ENCODE measurements around the gene FCSK.
"Not testable (repeated sequence)": the region's sequence is repeated elsewhere in the genome, so short reads cannot be mapped to it uniquely, and the experiment has no call there.

FCSK gene

DNA sequence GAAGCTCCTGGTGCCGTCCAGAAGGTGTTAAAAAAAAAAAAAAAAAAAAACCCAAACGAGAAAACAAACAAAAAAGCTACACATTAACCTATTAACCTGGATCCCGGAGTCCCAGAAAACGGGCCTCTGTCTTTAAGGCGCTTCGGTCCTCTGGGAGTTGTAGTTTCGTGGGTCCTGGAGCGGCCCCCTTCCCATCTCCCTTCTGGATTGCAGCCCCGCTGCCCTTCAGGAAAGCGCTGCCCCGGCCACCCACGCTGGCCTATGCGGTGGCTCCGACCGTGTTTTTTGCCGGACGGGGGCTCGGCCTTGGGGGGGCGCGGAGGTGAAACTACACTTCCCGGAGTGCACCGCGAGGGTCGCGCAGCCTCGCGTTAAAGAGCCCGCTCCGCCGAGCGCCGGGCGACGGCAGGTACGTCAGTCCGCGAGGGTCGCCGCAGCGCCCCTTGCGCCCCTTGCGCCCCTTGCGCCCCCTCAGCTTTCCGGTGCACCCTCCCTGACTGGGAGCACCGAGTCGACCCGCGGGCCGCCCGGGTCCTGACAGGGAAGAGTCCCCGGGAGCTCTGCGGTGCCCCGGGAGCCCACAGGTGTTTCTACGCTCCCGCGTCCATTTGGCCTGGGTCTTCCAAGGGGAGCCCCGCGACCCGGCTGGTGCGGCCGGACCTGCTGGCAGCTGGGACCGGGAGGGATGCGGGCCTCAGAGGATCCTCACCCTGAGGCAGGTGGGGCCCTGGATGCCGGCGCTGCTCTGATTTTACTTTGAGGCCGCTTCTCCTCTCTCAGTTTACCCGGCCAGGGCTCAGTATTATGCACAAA is at the start of gene FCSK:
Gene FCSK (plus strand): TSS at position 374 of the 813 bp plus-strand sequence. CDS start 8,596 bp downstream, outside the sequence.
- DNase-seq (ENCODE audit: low spot score) = peak; percentile 80

DNA sequence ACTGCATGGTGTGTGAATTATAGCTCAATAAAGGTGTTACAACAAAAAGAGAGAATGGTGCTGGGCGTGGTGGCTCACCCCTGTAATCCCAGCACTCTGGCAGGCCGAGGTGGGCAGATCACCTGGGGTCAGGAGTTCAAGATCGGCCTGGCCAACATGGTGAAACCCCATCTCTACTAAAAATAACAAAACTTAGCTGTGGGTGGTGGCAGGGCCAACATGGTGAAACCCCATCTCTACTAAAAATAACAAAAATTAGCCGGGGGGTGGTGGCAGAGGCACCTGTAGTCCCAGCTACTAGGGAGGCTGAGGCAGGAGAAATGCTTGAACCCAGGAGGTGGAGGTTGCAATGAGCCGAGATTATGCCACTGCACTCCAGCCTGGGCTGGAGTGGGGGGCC is 48.3 kb upstream of the FCSK start:
- not testable (repeated sequence) for DNase-seq (ENCODE audit: low spot score)

DNA sequence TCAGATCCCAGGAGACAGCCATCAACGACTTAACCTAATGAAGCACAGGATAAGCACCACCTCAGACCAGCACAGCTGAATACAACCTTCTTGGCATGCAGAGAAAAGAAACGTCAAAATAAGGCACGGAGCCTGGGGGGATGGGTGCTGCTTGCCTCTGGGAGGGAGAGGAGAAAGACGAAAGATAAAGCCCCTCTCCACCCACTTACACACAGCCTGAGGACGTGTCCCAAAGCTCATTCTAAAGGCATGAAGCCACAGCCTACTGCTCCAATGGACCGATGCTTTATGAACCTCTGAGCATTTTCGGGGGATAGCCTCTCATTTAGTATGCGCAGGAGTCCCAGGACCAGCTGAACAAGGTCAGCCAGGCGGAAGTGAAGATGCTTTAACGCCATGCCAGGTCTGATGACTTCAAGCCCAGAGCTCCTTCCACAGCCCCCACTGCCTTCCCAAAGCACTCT is 46.6 kb upstream of the FCSK start:
- DNase-seq (ENCODE audit: low spot score) = no peak

DNA sequence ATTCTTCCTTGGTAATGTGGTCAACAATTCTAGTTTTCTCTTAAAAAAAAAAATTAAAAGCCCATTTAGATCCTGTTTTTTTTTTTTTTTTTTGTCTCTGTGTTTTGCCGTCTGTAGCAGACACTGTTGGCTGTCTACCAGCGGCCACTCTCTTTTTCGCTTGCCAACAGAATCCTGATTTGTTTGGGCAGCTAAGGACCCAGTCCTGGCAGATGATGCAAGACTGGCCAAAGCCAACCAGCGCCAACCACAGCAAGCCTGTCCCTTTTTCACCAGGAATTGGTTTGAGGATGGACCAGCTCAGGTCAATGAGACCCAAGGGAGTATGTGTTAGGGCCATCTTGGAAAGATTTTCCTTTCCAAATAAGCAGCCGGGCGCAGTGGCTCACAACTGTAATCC is 43.7 kb upstream of the FCSK start:
- no peak for DNase-seq (ENCODE audit: low spot score)

DNA sequence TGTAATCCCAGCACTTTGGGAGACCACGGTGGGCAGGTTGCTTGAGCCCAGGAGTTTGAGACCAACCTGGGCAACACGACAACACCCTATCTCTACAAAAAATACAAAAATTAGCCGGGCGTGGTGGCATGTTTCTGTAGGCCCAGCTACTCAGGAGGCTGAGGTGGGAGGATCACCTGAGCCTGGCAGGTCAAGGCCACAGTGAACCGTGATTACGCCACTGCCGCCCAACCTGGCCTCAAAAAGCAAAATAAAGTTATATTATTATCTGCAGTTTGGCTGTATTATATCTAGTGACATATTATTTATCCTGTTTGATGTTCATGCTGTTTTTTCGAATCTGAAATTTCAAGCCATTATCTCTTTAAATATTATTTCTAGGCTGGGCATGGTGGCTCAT is 42.0 kb upstream of the FCSK start:
- no peak for DNase-seq (ENCODE audit: low spot score)

DNA sequence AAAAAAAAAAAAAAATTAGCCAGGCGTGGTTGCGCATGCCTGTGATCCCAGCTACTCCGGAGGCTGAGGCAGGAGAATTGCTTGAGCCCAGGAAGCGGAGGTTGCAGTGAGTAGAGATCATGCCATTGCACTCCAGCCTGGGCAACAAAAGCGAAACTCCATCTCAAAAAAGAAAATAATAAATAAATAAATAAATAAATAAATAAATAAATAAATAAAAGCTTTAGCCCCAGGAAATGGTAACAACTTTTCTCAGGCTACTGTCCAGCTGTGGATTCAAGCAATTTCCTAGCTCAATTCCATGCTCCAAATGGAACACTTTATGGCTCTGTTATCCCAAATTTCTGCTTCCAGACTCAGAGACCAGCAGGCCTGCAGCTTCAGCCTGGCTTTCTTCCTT is 40.8 kb upstream of the FCSK start:
- not testable (repeated sequence) for DNase-seq (ENCODE audit: low spot score)

DNA sequence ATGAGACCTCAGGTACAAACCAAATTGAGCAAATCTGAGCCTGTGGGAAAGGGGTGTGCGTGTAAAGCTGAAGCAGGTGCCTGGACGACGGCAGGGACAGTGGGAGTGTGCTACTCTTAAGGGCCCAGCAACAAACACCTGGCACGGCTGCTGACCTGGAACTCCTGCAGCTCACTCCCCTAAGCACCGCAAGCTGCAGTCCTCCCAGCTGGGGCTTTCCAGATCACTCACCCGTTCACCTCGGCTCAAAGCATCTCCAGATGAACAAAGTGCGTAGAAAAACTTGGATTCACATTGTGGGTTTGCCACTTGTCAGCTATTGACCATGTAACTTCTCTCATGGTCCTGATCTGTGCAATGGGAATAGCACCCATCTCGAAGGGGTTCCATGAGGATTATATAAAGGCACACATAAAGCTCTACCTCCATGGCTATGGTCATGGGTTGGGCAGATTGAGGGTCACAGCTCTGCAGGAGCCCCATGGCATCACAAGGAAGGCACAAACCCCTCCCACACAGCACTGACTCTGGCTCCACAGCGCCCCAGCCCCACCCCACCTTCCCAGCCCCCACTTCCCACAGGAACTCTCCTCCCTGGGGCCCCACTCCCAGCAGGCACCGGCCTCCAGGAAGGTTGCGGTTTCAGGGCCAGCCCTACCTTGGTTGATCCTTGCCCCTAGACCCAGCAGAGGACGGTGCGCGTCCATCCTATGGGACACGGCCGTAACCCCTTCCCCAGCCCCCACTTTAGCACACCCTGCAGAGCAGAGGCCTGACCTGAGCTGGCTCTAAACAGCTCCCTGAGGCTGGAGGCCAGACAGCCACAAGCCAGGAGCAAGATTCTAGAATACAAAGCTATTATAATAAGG is 37.4 kb upstream of the FCSK start:
- peak; percentile 67 for DNase-seq (ENCODE audit: low spot score)

DNA sequence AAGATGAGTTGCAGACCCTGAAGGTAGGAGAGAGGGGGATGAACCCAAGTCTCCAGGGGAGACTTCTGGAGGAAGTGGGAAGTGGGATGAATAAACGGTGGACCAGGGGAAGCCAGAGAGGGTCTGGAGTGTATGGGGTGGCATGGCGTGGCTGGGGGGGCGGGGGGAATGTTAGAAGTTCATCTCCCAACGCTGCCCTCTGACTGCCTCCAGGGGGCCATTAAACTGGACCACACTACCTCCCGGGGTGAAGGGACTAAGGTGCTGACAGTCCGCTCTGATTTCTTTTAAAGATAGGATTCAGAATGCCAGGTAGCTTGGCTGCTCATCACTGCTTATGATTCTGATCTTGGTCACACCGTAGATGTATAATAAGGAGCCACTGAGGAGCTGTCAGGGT is 36.7 kb upstream of the FCSK start:
- no peak for DNase-seq (ENCODE audit: low spot score)

DNA sequence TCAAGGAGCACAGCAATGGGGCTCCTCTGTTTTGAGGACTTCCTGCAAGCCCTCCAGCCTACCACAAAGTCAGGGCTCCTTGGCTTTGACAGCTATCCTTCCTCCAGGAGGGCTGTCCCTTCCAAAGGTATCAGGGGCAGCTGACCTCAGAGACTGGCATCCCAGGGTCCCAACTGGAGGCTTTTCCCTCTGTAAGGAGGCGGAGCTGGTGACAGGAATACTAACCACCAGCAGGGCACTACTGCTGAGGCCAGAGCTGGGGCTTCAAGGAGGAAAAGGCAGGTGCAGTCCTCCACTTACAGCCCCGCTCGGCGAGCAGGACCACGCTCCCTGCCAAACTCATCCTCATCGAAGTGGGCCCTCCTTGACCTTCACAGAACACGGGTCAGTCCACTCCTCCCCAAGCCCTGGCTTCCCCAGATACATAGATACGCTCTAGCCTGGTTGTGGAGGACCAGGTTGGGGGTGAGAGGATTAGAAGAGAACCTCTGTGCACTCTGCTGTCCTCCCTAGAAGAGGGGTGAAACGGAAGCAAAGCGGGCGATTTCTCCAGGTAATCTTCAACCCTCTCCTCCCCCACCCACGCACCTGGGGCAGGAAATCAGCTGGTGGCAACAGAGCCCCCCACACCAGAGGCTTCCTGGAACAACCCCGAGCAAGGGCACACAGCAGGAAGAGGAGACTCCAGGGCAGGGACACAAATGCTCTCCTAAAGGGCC is 36.0 kb upstream of the FCSK start:
- DNase-seq (ENCODE audit: low spot score) = no peak

DNA sequence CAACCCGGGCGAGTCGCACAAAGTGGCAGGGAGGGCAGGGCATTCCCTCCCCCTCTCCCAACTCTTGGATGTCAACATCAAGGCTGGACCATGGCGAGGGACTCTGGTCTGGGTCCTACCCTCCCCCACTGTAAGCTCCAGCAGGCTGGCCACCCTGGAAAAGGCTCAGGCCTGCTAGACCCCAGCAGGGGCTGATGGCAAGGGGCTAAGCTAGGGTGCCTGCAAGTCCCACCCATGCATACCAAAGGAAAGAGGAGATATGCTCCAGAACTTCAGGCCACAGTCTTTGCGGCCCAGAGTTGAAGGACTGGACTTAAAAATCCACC is 35.4 kb upstream of the FCSK start:
- no peak for DNase-seq (ENCODE audit: low spot score)

DNA sequence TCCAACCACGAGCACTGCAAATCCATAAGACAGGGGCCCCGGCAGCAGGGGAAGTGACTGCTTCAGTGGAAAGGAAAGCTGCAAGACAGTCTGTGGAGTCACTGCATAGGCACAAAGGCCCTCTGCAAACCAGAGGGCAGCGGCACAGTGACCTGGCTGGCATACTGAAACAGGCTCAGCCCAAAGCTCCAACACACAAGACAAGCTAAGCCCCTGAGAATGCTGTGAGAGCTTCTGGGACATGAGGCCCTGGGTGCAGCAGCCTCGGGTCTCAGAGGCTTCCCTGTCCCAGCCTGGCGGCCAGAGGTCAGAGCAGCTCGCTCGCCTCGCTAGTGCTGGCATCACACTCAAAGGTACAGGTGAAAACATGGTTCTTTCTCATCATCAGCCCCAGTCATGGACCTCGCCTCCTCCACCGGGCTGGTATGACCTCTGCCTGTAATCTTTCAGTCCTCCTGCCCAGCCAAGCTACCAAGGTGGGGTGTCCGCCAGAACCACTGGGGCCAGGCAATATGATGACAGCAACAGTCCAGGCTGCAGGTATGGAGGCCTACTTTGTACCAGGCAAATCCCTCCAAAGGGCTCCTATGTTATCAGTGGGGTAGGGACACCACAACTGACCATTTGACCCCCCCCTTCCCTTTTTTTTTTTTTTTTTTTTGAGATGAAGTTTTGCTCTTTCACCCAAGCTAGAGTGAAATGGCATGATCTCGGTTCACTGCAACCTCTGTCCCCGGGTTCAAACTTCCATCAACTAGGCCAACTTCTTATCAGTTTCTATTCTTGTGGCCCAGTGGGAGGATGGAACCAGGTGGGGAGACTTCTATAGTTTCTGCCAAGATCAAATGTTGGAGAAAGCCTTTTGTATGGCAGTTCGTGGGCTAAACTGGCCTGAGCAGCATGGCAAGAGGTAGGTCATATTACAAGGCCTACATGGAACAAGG is 34.7 kb upstream of the FCSK start:
- DNase-seq (ENCODE audit: low spot score) = no peak

DNA sequence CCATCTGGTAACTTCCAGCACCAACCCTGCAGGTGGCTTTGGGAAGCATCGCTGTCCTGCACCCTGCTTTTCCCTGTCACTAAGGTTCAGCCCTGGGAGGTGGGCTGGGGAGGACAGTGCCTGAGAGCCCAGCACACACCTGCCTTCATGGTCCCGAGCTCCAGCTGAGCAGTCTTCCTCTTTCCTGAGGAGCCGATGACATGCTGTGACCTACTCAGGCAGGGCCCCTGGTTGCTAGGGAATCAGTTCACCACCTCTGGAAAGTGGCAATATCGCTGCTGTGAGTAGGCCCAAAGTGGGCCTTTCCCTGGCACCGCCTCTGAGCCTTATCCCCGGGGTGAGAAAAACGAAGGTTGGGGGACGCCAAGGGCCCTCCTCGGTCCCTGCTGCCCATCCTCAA is 33.4 kb upstream of the FCSK start:
- DNase-seq (ENCODE audit: low spot score) = no peak

DNA sequence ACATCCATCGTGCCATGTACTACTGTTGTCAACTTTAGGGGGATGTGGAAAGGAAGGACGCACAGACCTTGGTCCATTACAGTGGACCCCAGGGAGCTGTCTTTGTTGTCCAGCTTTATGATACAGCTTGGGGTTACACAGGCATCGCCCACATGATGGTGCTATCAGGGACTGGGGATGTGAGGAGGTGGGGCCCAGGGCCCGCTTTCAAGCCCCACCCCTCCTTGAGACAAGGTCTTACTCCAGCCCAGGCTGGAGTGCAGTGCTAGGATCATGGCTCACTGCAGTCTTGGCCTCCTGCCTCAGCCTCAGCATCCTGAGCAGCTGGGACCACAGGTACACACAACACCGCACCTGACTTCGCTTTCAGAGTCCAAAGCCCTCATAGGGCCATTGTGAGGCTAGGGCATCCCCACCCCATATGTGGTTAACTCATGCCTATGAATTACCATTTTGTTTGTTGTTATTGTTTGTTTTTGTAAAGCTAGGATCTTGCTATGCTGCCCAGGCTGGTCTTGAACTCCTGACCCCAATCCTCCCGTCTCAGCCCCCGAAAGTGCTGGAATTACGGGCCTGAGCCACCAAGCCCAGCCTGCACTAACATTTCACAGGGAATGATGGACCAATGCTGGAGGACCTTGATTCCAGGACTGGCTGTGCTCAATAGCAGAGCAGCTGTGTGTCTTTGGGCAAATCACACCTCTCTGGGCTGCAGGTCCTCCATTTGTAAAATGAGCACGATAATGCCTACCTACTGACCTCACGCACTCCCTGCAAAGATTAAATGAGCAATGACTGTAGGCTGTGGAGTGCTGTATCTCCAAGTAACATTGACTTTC is 32.7 kb upstream of the FCSK start:
- DNase-seq (ENCODE audit: low spot score) = no peak

DNA sequence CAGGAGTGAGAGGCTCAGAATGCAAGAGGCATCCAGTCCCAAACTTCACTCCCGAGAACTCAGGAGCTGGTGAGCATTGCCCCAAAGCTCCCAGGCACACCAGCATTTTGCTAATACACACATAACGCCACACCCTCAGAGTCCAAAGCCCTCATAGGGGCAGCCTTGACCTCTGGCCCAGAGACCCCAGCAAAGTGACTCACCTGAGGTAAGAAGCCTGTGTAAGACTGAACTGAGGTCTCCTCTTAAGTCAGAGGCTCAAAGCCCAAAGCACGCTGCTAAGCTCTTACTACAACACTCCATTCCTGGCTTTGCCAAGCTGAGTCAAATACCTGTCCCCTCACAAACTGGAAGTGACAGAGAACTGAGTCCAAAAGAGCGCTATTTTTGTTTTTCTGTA is 31.9 kb upstream of the FCSK start:
- DNase-seq (ENCODE audit: low spot score) = no peak

DNA sequence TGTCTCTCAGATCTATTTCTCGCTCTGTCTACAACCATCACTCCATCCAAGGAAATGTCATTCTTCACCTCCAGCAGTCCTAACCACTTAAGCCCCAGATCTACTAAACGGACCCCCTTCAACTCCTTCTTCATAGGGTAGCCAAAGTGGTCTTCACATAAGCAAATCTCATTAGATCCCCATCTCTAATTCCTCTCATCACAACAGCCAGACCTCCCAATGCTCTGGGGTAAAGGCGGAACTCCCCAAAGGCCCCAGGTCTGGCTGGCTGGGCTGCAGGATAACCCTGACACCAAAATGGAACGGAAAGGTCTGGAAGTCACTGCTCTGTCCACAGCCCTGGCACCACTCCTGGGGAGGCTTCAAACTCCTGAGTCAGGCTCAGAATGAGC is 26.6 kb upstream of the FCSK start:
- DNase-seq (ENCODE audit: low spot score) = no peak

DNA sequence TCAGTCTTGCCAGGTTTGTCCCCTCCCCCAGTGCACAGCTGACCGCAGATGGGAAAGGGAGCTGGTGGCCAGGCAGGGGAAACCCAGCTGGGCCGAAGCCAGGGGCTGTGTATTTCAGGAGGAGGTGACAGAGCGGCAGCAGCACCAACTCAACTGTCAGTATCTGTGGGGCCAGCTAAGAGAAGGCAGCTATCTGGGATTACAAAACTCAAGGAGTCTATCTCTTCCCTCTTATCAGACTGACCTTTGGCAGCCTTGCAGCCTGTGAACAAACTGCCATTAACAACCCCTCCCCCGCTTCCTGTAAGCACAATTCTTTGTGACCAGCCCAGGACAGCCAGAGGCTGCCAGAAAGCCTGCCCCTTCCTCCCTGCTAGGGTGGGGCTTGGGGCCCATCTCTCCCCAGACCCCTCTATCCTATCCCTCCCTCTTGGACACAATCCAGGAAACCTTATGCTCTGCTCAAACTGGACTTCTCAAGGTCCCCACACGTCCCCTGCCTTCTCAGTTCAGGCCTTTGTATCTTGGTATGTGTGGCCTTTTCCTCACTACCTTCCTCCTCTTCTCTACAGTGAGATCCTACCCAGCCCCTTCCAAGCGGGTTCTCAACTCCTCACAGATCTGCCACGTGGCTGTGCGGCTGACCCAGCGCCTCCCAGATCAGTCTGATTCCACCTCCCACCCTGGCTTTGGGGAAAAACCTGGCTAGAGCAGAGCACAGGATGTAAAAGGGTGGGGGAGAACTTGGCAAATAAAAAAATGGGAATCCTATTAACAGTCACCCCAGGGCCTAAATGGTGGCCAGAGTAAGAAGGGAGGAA is 26.0 kb upstream of the FCSK start:
- DNase-seq (ENCODE audit: low spot score) = peak; percentile 98

DNA sequence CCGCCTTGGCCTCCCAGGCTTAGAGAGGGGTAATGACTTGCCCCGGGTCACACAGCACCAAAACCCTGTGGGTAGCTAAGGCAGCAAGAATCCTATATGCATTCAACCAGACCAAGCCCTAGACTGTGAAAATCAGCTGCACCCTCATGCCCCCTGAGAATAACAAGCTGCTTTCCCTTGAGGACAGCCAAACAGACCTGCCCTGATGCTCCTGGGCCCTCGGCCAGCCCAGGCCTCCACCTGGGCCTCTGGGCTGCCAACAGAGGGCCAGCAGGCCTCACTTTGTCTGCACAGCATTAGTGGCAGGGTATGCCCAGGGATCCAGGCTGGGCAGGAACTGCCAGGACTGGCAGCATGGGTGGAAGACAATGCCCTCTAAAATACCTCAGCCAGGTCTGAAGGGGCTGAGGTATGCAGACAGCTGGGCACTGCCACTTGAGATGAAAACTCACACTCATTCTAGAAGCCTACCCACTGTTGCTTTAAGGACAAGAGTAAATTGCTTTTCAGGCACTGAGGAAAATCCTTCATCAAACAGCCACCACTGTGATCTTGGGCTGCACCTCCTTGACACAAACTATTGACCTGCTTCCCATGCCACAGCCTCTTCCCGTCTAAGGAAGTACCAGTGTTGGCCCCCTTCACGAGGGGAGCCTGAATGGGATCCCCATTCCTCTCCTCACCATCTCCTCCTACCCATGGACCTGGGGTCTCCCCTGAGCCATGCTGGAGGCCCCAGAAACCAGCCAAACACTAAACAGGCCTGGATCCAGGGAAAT is 24.3 kb upstream of the FCSK start:
- DNase-seq (ENCODE audit: low spot score) = no peak

DNA sequence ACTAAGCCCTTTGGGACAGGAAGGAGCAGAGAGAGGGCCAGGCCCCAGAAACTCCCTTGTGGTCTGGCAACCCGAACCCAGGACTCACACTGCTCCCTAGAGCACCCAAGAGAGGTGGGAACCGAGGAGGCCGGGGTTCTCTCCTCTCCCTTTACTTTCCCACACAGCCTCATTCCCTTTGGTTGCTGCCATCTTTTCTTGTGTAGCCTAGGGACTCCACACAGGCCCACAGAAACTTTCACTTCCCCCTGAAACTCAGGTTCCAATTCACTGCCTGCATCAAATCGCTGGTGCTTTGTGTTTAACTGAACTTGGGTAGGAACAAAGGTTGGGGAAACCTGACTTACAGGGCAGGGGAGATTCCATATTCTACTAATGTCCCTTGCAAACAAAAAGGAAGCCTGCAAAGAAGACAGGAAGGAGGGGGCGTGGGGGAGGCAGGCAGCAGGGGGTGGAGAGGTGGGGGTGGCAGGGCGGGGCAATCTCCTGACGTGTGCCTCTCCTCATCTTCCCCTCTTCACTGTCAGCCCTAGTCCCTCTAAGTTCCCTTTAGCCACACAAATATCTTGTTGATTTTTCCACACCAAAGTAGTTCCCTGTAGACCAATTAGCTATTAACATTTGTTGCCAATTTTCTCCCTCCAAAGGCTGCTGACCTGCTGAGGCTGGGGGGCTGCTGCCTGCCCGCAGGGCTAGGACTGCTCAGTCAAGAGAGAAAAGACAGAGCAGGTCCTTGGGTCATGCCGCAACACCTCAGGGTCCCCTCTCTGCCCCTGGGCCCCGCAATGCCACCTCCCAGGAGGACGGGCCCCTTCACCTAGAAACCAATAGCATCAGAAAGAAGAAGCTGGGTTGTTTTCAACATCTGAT is 23.5 kb upstream of the FCSK start:
- peak; percentile 56 for DNase-seq (ENCODE audit: low spot score)
